NOMO-1 treated with DMSO at 0.1 percent for 48 hours (cell line): ENCODE results near the gene GGN.

Experiments used
- DNase-seq: peaks from one replicate; lab custom pipeline; 2025; ENCODE audit not compliant: unreplicated experiment; lab: John Stamatoyannopoulos, UW

Gene GGN

GRCh38 chr19:38388349-38389100, 691 bp upstream of the GGN start, which contains the start of gene SPRED3:
SPRED3 (plus strand) TSS chr19:38388697; CDS start chr19:38390303, 1,606 bp downstream.
- DNase-seq = no peak

- DNase-seq = peak; percentile 43
Measured at GRCh38 chr19:38386971-38387549, 774 bp downstream of the GGN start.

- DNase-seq = no peak
Measured at GRCh38 chr19:38386300-38386970, 1.4 kb downstream of the GGN start.

GRCh38 chr19:38385804-38386257, 2.0 kb downstream of the GGN start:
- DNase-seq = no peak

- no peak for DNase-seq
Measured at GRCh38 chr19:38385057-38385803, 2.6 kb downstream of the GGN start.

GRCh38 chr19:38384209-38385027, 3.4 kb downstream of the GGN start:
- no peak for DNase-seq

GRCh38 chr19:38383743-38384142, 4.1 kb downstream of the GGN start:
- DNase-seq = no peak

- no peak for DNase-seq
Measured at GRCh38 chr19:38383184-38383583, 4.7 kb downstream of the GGN start.

GRCh38 chr19:38381138-38381537, 6.7 kb downstream of the GGN start:
- DNase-seq = no peak

- no peak for DNase-seq
Measured at GRCh38 chr19:38378866-38379265, 9.0 kb downstream of the GGN start.

GRCh38 chr19:38377052-38377451, 10.8 kb downstream of the GGN start:
- no peak for DNase-seq

GRCh38 chr19:38376576-38376975, 11.3 kb downstream of the GGN start:
- DNase-seq = no peak

- no peak for DNase-seq
Measured at GRCh38 chr19:38375748-38376147, 12.1 kb downstream of the GGN start.

- no peak for DNase-seq
Measured at GRCh38 chr19:38375098-38375493, 12.7 kb downstream of the GGN start.

- peak; percentile 100 for DNase-seq
Measured at GRCh38 chr19:38374332-38375097, 13.3 kb downstream of the GGN start, which contains the start of gene PSMD8. PSMD8 (plus strand) TSS chr19:38374571; CDS start chr19:38374602, 31 bp downstream.

- no peak for DNase-seq
Measured at GRCh38 chr19:38373907-38374331, 13.9 kb downstream of the GGN start.

GRCh38 chr19:38371081-38371480, 16.8 kb downstream of the GGN start:
- DNase-seq = no peak

GRCh38 chr19:38370299-38370698, 17.5 kb downstream of the GGN start:
- DNase-seq = no peak

GRCh38 chr19:38369584-38369983, 18.2 kb downstream of the GGN start:
- no peak for DNase-seq

GRCh38 chr19:38367041-38367440, 20.8 kb downstream of the GGN start:
- DNase-seq = no peak
